Measurements from ENCODE around the gene CRACR2A. TPM values are rescaled to one million over a fixed set of nuclear protein-coding genes. Genes with fewer than 3 reads are reported as not detected.

The CRACR2A gene
- total RNA-seq, 1 experiment from 2014 or later, result not detected

DNA sequence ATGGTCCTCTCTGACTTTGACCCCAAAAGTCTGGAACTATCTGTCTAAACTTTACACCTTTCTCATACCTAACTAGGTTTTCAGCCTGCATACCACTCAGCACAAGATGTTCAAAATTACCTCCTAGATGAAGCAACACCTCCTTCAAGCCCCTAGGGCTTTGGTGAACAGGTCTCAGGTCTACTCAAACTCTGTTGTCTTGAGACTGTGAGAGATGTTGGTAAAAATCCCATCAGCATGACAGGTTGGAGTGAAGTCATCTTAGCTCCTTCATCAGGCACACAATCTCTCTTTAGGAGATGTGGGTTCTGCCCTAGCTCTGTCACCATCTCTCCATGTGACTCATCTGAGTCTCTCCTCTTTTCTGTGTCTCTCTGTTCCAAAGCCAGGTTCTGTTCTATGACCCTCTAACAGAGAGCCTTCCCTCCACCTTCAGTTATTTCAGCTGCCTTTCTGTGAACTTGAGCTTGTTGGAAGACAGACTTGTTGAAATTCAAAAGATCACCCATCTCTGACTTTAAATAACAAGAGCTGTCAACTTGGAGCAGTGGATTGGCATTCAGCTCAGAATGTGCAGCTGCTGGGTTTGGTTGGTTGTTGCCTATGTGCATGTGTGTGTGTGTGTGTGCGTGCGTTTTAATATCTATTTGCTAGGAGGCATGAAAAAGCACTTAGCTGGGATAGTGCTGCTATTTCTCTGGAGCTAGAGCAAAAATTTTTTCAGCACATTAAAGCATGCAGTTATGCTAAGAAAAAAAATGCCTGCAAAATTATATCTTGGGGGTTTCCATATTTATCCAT lies 130.7 kb downstream of the CRACR2A start:
- DNase-seq (ENCODE audit: low spot score), result no peak

DNA sequence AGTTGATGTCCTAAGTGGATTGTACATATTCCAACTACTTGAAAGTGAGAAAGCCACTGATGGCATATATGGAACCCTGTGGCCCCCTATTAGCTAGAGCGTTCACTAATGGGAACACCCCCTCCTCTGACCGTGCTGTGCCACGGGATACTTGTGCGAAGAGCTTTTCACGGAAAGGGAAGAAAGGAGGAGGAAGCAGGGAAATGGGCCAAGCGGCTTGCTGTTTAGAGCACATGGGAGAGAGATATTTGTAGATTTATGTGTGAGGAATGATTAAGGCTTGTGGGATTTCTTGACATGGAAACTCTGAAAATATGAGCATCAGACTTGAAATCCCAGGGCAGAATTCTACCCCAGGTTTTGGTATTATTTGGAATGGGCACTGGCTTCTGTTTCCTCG lies 132.1 kb downstream of the CRACR2A start:
- no peak for DNase-seq (ENCODE audit: low spot score)

DNA sequence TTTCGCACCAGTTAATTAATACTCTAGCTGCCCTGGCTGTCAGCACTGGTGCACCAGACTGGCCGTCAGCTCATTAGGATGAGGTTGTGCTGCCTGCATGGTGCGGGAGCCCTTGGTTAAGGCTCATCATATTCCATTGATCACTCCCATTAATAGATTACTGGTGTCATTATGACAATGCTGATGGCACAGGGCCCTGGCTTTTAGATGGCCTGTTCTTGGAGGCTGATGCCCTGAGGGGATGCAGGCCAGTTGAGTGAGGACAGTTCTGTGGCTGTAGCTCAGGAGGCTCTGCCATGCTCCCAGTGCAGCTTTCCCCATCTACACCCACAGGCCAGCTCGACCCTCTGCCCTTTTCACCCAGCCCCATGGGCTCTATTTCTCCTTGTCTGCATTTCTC lies 135.3 kb downstream of the CRACR2A start:
- no peak for DNase-seq (ENCODE audit: low spot score)

DNA sequence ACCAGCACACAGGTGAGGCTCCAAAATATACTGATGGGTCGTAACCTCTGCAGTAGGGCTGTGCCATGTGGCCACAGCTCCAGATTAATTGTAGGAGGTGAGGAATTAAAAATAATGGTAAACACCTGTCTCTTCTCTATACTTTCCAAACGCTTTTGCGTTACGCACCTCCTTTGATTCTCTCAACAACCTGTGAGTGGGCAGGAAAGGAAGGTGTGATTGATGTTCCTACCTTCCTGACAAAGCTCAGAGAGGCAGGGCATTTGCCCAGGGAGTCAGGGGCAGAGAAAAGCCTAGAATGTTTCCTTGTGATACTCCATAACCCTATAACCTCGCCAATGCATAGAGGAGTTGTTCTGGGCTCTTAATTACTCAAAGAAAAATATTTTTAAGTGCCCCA lies 137.0 kb downstream of the CRACR2A start:
- no peak for DNase-seq (ENCODE audit: low spot score)

DNA sequence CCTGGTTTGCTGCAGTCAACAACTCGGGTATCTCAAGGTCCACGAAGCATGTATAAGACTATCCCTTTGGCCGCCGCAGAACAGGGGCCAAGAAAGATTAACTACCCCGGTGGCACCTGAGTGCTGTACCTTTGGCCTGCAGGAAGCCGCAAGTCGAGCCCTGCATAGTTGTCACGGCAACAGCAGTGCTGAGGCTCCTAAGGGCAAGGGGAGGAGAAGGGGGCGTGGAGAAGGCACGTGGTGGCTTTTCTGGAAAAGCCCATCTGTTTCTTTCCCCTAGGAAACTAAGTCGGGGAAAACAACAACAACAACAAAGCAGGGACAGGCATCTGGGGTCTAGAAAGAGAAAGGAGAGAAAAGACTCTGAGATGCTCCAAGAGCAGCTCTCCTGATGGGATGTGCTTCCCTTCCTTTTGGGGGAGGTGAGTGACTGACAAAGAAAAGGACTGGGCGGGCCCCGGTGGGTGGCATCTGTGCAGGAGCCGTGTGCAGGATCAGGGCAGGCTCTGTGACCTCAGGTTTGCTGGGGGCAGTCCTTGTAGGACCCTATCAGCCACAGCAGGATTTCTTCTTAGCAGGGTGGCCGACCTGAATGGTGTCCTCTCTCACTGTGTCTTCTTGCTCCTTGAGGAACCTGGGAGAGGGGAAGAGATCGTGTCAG lies 138.0 kb downstream of the CRACR2A start:
- DNase-seq (ENCODE audit: low spot score), result no peak

DNA sequence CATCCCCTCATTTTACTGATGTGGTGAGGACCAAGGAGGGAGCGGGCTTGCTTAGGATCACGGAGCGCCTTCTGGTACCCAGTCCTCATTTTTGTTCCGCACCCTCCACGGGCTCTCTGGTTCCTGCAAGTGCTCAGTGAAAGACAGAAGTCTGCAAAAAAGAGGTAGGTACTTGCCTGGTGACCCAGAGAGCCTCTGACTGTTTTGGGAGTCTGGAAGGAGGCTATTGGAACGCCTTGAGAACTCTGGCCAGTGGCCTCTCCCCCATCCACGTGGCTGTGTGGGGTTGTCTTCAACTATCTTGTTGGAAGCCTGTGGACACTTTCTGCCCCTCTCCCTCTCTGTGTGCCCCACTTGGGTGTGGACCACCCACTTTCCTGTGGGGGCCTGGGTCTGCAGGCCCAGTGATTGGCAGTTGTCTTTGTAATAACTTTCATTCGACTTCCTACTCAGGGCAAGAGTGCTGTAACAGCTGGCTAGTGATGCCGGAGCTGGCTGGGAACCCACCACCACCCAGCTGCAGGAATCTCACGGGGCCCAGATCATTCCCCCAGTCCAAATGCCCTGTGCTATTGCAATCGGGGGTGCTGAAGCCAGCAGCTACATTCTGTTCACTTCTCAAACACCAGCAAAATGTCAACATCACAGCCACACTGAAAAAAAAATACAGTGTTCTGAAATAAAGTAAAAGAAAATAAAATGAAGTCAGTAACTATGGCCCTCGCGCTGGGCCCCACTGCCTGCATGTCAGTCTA lies 139.1 kb downstream of the CRACR2A start:
- no peak for DNase-seq (ENCODE audit: low spot score)

DNA sequence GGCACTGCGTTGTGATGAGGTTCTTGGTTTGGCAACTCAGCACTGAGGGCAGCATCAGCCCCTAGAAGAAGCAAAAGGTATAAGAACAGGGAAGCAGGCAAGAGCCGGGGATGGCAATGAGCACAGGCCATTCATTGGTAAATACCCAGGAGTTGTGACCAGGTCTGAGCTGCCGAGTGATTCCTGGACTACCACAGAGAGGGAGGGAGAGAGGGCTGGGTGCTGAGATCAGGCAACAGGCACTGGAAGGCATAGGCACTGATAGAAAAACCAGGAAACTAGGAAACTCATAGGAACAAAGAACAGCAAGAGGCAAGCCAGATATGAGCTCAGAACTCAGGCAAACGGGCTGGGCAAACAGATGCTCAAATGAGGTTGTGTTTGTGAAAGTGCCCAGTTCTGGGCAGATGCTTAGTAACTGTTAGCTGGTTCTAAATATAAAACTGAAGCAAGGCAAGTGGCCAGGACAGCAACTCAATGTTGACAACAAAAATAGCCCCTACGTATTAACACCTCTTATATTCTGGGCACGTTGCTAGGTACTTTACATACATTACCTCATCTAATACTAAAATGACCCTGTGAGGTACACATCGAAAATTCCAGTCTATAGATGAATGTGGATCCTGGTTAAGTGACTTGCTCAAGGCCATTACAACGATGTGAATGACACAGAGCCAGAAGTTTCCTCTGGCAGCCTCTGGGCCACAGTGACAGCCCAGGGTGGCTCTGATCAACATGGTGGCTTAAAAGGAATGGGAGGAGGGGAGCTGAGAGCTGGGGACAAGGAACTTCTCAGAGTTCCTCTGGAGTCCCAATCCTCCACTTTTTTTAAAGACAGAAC lies 140.8 kb downstream of the CRACR2A start:
- no peak for DNase-seq (ENCODE audit: low spot score)

DNA sequence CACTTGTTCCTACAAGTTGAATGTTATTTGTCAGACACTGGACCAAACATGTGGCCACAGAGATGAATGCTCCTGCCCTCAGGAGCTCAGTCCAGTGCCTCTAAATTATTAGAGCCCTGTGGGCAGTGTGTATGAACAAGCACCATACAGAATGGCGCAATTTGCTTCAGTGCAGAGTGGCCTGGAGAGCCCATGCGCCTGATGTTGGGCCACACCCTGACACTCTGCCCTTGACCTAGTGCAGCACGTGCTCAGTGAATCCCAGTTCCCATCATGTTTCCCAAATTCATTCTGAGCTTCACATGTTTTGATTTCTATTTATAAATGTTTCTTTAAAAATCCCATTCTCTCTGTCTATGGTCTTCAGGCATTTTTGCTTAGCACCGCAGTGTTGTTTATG lies 145.1 kb downstream of the CRACR2A start:
- DNase-seq (ENCODE audit: low spot score), result no peak

DNA sequence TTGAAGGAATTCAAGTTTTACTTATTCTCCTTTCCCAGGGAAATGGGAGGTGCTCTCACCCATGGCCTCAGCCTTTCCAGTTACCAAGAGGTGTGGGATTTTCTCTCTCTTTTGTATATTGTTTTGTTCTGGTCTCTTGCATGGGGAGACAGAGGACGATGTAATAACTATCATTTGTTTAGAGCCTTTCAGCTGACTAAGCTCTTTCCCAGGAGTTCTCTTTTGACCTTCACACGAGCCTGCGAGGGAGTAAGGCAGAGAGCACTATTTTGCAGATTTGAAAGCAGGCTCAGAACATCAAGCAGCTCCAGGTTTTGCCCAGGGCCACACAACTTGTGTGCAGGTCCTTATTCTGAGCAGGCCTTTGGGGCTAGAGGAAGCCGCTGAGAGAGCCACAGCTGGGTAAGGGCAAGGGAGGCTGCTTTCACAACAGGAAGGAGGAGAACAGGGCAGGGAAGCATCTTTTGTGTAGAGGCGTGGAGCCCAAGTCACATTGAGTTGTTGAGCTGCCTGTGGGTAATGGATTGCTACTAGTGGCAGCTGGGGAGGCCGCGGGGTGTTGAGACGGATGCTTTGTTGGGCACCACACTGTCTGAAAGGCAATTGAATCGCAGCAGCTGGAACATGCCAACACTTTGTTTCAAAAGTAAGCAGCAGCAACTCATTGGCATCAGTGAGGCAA lies 145.7 kb downstream of the CRACR2A start:
- no peak for DNase-seq (ENCODE audit: low spot score)

DNA sequence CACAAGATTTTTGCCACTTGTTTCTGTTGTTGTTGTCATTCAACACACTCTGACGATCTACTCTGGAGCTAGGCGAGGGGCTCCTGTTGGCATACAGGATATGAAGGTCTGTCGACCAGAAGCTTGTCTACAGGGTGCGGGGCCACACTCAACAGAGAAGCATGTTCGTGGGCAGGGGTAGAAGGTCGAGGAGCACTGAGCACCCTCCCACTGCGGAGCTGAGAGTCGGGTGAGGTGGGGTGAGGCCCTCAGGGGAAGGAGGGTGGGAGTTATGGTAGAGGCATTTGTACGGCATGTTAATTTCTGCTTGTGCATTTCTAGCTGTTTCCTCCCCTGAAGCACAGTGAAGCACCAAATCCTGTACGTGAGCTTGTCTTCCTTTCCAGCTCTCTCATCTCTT lies 146.8 kb downstream of the CRACR2A start:
- DNase-seq (ENCODE audit: low spot score), result no peak

DNA sequence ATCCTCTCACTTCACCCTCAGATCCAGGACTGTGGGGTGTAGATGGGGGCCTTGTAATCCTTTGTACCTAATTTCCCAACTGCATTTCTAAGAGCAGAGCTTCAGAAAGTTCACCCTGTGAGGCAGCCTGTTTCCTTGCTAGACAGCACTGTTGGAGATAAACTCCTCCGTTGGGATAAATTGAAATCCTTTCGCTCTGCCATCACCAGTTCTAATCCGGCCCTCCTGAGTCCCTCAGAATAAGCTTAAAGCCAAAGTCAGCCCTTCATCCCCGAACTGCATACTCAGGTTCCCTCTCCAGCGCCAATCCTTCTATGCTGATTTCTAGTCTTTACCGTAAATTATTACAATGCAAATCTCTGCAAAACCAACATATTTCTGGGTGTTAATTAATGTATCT lies 147.2 kb downstream of the CRACR2A start:
- DNase-seq (ENCODE audit: low spot score), result no peak

DNA sequence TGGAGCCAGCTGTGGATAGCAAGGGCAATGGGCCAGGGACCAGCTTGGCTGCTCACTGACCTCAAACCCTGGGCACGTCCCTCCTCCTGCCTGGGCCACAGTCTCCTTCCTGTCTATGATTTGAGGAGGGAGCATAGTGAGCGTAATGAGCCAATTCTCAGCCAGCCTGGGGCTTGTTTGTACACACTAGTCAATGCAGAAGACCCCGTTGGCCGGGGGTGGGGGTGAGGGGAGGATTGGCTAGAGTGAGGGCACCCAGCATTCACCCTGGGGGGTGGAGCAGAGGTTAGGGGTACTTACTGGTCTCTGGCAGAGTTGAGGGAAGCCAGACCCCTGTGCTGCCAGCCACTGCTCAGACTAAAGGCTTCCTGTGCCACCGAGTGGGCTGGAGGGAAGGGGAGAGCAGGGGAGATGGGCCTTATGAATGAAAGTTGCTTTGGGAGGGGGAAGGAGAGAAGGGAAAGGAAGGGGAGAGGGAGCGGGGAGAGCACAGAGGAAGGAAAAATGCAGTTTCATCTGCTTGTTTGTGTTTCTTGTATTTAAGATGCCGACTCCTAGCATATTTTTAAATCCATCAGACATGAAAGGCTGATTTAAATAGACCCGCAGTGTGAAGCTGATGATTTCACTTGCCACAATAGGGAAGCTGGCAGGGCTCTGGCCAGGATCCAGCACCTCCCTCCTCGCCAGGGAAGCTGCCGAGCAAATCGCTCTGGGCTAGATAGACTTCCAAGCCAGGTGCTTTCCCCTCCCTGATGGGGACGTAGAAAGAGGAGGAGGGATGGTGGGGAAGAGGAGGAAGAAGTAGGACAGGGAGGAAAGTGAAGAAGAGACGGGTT lies 147.9 kb downstream of the CRACR2A start:
- DNase-seq (ENCODE audit: low spot score), result peak; percentile 4

DNA sequence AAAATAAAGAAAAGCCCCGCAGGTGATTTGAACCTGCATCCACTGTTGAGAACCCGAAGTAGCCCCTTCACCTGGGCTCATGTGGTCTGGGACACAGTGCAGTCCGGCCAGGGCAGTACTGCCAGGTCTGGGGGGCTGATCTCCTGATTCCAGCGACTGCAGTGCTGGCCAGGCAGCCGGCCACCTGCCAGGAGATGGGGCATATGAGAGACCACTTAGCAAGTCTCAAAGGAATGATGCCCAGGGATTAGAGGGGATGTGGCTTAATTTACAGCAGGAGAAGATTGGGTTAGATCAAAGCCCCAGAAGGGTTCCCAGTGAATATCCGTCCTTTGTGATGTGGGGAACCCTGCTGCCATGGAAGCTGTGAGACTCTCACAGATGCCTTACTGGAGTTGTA lies 148.6 kb downstream of the CRACR2A start:
- no peak for DNase-seq (ENCODE audit: low spot score)

DNA sequence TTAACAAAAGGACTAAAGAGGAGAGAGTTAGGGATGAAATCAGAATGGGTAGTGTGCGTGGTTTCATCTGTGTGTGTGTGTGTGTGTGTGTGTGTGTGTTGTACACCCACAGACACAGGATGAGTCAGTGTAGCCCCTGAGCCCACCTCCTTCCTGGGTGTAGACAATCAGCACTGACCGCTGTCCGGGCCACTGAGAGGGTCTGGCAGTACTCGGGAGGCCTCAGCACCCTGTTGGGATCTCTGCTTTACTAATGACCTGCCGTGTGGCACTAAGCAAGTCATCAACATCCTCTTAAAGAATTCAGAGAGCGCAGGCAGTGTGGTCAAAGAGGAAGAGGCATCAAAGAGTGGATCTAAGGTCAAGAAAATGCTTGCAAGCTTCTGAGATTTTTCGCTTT lies 149.3 kb downstream of the CRACR2A start:
- DNase-seq (ENCODE audit: low spot score), result no peak

DNA sequence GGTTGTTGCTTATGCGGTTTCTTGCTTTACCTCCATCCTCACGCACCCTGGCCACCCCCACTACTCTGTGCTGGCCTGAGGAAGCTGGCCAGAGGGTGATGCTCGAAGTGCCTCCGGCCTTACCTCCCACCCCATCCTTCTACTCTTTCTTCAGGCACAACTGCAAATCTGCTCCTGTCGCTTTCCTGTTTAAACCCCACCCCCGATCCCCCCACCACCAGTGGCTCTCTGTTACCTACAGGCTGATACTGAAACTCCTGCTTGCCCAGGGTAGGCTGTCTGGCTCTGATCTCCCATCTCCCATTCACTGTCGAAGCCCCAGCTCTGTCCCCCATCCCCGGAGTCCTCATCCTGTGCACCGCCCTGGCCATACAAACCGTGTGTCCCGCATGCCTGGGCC lies 150.4 kb downstream of the CRACR2A start:
- no peak for DNase-seq (ENCODE audit: low spot score)

DNA sequence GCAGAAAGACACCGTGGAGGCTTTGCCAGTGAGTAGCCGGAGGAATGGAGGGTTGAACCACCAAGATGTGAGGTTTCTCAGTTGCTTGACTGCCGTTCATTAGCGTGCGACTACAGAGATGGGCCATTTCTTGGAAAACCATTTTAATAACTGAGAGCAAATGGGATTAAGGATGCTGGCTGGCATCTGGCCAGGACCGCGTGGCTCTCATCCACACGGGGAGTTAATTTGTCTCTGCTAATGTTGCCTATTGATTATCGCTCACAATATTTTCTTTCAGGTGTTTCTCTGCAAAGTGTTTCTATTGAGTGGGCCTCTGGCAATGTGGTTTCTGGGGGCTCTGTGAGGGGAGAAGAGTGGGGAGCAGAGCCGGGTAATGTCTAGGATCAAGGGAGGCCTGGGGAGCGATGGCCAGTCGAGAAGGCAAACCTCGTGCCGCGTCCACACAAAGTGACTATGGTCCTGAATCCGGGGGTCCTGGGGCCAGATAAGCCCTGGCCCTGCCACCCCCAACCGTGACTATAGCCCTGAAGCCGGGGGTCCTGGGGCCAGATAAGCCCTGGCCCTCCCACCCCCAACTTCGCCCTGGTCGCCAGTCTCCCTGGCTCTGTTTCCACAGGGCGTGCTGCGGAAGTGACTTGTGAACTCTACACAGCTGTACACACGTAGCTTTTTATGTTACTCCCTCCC lies 151.3 kb downstream of the CRACR2A start:
- DNase-seq (ENCODE audit: low spot score), result no peak

DNA sequence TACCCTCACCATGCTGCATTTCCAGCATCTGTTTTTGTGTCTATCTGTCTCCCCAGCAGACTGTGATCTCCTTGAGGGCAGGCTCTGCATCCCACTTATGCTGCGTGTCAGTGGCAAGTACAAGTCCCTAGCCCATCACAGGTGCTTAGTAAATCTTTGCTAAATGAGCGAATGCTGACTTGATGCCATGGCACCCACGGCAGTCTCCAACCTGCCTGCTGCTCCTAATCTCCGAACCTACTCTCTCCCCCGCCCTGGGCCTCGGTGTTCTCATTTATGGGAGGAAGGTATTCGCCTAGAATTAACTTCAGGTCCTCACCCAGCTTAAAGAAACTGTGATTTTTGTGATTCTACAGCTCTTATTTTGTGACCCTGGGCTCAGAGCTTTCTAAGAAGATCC lies 152.0 kb downstream of the CRACR2A start:
- no peak for DNase-seq (ENCODE audit: low spot score)

DNA sequence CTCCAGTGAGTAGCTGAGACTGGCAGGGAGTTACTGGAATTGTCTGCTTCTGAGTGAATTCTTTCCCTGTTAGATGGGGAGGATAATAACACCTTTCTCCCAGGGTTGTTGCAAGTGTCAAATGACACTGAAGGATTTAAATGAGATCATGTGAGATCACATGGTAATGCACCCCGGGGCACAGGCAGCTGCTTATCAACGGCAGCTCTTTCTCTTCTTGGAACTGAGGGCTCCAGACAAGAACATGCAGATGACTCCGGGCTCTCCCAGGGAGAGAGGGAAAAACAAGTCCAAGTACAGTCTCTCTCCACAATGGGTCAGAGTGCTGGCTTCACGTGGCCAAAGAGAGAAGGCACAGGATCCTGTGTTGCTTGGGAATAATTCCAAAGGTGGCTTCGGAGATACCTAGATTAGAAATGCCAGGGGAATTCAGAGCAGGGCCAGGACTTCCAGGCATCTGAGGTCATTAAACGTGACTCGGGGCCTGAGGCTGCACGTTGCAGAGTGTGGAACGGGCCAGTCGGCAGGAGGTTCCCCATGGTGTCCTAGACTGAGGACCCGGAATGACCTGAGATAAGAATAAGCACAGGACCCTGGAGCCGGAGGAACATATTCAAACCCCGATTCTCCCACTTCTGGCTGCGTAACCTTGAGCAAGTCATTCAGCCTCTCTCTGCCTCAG lies 152.7 kb downstream of the CRACR2A start:
- DNase-seq (ENCODE audit: low spot score), result no peak

Measured in A172 (cell line).